Head of caudate nucleus (tissue), 42 donors: ENCODE data around the gene ASTN2.

Source experiments
- DNase-seq, 42 donors: peaks; one replicate each; pipeline versions ENCODE4 v3.0.0 to v3.0.0-alpha.2; 2020 to 2021; ENCODE audit warnings: mixed read lengths in 7 of 42
- intact Hi-C: fragments of 100-400 bp; cut with DNase I; formaldehyde crosslinking; loops from one replicate; pipeline ENCODE4 v1.15.0; 2022

The ASTN2 gene

DNA sequence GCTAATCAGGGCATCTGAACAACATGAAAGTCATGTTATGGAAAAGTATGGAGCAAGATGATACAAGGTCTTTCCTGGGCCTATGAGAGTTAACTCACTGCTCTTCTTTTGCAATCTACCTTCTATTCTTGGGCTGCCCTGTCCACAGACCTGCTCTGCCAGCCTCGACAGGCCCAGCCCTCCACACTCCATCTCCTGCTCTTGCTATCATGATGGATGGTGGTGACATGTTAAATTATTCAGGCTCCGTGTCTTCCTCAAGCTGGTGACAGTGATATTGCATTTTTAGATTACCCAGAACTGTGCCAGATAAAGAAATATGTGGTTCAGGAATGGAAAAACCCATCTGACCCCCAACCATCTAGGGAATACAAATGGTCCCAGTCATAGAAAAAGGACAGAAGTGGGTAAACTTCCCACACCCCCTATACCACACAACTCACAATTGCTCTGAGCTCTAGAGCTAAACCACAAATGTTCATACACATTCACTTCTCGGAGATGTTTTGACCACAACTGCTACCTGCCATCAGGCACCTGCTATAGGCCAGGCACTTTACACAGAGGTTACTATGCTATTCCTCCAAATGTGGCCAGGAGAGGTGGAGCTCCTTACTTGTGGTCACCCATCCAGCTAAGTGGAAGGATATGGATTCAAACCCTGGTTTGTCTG, 311.3 kb downstream of the ASTN2 start:
- intact Hi-C loops, result no loop called here
- DNase-seq, result no peak

DNA sequence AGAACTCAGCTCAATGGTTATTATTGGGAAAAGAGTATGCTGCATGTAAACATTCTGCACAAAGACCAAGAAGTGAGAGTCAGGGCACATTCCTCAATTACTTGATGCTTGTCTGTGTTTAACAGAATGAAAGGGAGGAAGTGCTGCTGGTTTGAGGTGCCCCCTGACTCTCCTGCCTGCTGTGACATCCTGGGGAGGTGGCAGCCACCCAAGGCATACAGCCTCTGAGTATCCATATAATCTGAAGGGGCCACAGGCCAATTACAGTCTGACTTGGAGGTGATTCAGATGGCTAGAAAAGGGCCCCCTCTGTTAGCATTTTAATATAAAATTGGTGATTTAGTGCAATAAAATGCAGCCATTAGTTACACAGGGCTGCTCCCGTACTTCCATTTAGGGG, 313.8 kb downstream of the ASTN2 start:
- DNase-seq, result no peak

GRCh38 chr9:117098331-117098730, 316.5 kb downstream of the ASTN2 start:
- intact Hi-C loops, result no loop called here
- no peak for DNase-seq

More for the DNA sequence above, 313.8 kb downstream of the ASTN2 start:
- intact Hi-C loops, result no loop called here

DNA sequence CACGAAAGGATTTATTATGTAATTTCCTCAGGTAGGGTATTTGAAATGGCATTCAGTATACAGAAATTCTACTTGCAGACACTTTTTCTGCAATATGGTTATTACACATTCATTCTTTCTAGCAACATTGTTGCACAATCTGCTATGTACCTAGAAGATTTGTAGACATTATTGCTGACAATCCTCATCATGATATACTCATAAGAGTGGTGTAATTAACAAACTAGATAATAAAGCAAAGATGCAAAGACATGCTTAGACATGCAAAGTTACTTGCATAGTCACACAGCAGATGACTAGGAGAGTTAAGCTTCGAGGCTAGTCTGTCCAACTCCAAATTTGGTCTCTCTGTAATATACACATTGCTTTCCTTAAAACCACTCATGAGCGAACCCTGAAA, 317.1 kb downstream of the ASTN2 start:
- intact Hi-C loops, result no loop called here
- no peak for DNase-seq

- no peak for DNase-seq
- intact Hi-C loops, result no loop called here
Observed at GRCh38 chr9:117096138-117096537, 318.7 kb downstream of the ASTN2 start.

DNA sequence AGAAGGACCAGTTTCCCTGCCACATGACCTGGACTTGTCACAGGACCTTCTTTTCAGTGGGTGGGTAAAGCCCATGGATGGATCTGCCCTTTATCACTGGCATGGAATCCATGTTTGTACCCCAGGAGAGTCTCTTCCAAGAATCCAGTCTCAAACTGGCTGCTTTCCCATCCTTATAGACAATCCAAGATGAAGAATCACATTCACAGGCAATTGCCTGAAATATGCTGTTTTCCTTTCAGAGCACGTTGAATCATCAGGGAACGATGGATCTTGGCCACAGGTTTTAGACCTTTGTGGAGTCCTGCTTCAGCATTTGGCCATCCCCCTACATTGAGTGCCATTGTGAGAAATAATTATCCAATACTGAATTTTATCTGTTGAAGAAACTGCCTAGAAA, 319.8 kb downstream of the ASTN2 start:
- intact Hi-C loops, result no loop called here
- no peak for DNase-seq

GRCh38 chr9:117093891-117094844, 320.7 kb downstream of the ASTN2 start:
- no peak for DNase-seq

DNA sequence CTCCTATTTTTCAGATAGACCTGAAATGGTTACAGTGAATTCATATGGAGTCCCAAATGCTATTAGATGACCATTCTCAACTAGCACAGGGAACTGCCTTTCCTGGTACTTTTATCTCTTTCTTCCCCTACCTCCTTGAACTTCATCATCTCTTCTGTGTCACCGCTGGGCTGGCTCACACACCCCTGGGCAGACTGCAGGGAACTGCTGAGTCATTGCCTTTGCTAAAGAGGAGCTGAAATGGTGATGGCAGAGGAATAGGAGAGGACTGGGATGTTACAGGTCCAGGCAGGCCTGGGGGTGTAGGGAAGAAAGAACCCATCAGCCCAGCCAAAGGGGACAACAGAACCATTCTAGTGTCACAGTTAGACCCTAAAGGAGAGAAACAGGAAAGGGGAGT, 322.3 kb downstream of the ASTN2 start:
- DNase-seq, result peak in 9 of 42 donors; percentile 9 to 57 (median 25)
- intact Hi-C loops, result no loop called here

More at GRCh38 chr9:117093891-117094844, 320.7 kb downstream of the ASTN2 start:
- intact Hi-C loops, result no loop called here

DNA sequence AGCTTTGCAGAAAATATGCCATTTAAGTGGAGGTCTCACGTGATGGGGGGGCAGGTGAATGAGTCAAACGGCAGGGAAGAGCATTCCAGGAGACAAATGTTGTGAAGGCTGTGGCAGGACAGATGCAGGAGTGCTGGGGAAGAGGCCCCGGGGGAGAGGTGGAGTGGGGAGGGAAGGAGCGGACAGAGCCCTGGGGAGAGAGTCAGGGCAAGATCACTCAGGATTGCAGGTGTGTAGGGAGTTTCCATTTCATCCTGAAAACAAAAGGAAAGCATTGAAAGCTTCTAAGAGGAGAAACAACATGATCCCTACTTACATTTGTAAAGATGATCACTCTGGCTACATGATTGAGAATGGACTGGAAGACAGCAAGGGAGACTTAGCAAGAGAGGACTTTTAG, 323.3 kb downstream of the ASTN2 start:
- no peak for DNase-seq
- intact Hi-C loops, result no loop called here

DNA sequence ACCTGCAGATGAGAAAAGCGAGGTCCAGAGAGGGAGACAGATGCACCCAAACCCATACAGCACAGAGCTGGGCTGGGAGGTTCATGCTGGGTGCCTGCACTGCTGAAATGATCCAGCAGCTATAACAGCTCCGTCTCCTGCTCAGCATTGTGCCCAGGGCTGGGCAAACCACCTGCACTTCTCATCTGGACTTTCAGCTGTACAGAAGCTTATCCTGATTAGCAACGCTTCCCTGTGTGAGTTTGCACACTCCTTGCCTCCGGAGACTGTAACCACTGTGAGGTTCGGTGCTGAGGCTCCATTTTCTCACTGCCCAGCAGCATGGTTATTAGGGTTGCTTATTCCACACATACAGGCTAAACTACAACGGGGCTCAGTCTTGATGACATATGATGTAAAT, 326.1 kb downstream of the ASTN2 start:
- no peak for DNase-seq
- intact Hi-C loops, result no loop called here

- intact Hi-C loops, result no loop called here
- peak in 13 of 42 donors; percentile 12 to 64 (median 29) for DNase-seq
Observed at GRCh38 chr9:117088140-117088539, 326.7 kb downstream of the ASTN2 start.

GRCh38 chr9:117084221-117084620, 330.6 kb downstream of the ASTN2 start:
- DNase-seq, result no peak
- intact Hi-C loops, result no loop called here

DNA sequence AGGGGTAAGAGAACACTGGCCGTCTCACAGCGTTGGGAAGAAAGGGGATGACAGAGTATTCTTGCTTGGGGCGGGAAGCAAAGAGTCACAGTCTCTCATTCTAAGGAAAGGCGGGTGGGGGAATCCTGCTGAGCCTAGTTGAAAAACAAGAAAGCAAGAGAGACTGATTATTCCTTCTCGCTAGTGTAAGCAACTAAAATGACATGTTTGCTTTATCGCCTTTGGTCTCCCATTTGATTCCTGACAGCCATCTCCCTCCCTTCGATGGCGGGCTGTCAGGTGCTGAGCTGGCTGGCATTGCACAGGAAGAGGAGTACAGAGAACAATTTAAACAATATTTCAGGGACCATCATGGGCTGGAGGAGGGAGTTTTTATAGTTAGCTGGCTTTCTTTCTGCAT, 331.3 kb downstream of the ASTN2 start:
- intact Hi-C loops, result no loop called here
- no peak for DNase-seq

GRCh38 chr9:117081641-117082317, 333.1 kb downstream of the ASTN2 start:
- intact Hi-C loops, result no loop called here
- DNase-seq, result peak in 1 of 42 donors; percentile 20

DNA sequence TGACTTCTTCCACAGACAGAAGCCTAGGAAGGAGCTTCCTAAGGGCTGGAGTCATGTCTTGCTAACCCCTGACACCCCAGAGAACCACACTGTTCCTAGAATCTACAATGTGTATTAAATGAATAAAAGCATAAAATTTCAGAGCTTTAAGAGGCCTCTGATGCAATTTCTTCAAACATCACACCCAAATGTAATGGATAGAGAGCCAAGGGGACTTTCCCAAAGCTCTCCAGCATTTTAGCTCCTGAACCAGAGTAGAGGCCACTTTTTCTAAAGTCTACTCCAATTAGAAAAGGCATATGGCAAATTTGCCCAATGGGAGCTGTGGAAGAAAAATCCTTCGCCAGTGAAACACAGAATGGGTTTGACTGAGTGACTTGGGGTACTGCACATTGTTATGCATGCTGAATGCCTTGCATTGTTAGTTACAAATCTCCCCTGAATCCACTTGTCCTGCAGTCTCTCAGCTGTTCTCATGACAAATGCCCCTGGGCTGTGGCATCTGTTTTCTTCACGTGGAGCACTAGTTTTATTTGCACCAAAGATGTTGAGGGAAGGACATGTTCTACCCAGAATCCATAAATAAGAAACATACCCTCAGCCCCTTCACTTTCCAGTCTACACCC, 334.0 kb downstream of the ASTN2 start:
- peak in 1 of 42 donors; percentile 17 for DNase-seq
- intact Hi-C loops, result no loop called here

DNA sequence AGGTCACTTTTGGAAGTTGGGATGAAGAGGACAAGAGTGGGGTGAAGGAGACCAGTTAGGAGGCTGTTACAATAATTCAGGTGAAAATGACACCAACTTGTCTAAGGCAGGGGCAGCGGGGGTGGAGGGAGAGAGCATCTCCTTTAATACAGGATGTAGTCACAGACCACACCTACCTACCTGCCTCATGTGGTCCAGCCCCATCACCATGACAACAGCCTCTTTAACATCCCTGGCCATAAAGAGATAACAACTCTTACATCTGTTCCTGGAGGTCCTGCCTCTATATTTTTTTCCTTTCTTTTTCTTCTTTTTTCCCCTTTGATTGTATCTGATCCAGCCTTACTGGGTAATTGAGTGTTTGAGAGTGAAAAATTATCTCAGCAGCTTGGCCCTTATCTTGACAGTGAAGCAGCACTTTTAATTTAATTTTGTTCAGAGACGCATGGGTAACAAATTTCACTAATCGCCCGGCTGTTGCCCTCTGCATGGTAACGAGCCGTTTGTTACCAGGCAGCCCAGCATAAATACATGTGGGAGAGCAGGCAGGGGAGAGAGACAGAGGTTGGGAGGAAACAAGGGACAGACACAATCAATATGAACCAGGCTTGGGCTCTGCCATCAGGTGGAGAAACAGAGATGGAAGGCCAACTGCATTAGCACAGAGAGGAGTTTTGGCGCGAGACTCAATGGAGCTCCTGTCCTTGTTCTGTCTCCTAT, 338.1 kb downstream of the ASTN2 start:
- no peak for DNase-seq
- intact Hi-C loops, result loop anchor here (5.0 kb wide), 1 partner anchor 336 kb away; no protein-coding TSS in a partner anchor

DNA sequence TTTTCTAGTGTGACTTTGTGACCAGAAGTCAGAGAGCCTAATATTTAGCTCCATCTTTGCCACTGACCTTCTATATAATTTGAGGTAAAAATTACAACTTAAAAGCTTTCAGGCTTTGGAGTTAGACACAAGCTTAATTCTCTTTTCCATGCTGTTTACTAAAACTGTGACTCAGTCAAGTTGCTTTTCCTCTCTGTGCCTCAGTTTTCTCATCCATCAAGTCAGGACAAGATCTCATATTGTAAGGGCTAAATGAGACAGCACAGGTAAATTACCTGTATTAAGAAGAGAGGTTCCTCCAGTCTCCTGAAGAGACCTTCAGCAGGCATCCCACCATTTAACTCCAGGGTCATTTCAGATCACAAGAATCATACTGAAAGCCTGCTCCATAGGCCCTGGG, 339.2 kb downstream of the ASTN2 start:
- intact Hi-C loops, result loop anchor here (5.0 kb wide), 1 partner anchor 337 kb away; no protein-coding TSS in a partner anchor
- no peak for DNase-seq

DNA sequence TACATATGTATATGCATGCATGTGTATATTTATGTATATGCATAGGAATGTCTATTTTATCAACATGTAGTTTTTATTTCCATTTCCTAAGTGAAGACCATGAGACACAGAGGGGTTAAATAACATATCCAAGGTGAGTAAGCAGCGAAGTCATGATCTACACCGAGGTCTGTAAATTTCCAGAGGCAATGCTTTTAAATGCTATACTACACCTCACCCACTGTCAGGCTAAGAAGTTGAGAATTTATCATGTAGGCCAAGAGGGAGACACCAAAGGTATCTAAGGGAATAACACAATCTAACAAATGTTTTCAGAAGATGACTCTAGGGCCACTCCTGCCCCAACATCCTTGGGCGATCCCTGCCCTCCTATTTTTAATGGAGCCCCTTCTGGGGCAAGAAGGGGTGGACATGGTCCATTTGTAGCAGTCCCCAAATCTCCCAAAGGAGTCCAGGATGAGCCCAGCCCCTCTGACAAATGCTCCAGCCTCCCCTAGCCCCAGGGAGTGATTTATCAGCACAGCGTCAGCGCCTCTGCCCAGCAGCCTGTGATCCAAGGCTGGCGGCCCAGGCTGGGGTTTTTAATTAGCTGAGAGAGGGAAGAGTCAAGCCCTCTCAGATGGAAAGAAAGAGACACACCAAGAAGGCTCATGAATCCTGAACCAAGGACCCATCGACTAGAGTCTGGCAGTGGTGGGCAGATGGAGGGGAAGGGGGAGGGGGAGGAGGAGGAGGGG, 339.9 kb downstream of the ASTN2 start:
- intact Hi-C loops, result loop anchor here (5.0 kb wide), 1 partner anchor 337 kb away; no protein-coding TSS in a partner anchor
- DNase-seq, result no peak
